HG03097 (cell line): ENCODE results near the gene PTPRG.

Experiments used
- ATAC-seq: cut with Tn5 transposase; IDR thresholded peaks from one replicate; pipeline ENCODE4 v1.9.1; 2021; ENCODE audit not compliant: unreplicated experiment, low FRiP score

Gene PTPRG

DNA sequence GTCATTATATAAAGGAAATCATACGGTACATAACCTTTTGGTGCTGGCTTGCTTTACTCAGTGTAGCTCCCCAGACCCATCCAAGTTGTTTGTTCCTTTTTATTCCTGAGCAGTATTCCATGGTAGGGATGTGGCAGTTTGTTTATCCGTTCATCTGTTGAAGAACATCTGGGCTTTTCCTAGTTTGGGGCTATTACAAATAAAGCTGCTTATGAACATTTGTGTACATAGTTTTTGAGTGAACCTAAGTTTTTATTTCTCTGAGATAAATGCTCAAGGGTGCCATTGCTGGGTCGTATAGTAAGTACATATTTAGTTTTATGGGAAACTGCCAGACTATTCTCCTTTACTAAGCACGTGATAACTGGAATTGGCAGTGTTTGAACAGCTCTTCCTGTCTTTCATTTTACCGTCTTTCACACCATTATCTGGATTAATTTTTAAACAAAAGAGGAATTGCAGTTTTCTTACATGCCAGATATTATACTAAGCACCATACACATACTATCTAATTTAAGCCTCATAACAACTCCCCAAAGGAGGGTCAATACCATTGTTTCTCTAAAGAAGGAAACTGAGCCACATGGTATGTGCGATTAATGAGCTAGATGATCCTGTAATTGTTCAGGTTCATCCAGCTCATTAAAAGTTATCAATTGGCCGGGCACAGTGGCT, 85.6 kb downstream of the PTPRG start:
- ATAC-seq: no peak

DNA sequence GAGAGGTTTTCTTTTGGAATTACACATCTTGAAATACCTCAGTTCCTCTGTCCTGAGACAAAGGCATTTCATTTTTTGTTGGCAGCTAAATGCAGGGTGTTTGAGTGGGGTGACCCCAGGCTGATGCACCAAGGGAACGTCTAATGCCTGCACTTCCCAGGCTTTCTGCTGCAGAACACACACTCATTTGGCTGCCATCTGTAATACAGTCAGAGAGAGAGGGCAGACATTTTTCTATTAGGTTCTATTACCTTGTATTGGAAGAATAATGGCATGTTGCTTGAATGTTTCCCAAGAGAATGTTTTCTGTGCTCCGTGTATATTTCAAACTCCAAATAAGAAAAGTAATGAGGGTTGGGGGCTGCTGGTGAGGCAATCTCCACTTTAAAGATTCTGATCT, 87.1 kb downstream of the PTPRG start:
- no peak for ATAC-seq

DNA sequence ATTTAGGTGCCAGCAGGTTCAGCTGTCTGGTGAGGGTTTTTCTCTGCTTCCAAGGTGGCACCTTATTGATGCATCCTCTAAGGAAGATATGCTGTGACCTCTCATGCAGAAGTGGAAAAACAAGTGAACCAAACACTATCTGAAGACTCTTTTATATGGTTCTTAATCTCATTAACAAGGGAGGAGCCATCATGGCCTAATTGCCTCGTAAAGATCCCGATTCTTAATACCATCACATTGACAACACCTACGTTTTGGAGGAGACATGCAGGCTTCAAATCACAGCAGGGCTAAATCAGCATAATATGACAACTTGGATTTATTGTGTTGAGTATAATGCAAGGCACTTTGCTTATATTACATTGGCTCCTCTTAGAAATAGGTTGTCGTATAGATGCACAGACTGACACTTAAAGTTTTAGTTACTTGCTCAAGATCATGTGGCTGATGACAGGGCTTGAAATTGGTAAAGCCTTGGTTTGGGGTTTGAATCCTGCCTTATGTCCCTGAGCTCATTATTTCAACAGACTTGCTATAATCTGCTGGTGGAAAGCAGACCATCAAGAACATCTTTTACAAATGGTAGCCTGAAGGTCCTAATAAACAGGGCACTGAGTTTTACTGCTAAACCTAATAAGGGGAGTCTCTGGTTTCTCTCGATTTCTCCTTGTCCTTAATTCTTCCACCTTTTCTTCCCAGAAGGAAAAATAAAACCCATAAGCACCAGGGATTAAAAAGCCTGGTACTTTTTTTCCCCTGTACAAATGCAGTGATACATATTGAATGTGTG, 88.2 kb downstream of the PTPRG start:
- ATAC-seq: no peak

DNA sequence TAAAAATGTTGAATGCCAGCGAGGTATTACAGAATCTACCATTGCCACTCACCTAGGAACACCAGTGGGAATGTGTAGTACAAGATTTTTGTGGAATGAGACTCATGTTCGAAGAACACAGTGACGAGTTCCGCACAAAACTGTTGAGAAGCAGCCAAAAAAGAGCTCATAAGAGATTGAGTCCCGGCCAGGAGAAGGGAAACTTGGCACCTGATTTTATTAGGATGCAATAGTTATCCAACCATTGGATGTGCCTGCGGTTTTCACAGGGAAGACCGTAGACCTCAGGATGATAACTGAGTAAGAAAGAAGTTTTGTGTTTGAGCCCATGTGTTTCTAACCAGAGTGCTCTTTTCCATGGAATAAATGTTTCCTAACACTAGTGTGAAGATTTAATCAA, 88.9 kb downstream of the PTPRG start:
- no peak for ATAC-seq

DNA sequence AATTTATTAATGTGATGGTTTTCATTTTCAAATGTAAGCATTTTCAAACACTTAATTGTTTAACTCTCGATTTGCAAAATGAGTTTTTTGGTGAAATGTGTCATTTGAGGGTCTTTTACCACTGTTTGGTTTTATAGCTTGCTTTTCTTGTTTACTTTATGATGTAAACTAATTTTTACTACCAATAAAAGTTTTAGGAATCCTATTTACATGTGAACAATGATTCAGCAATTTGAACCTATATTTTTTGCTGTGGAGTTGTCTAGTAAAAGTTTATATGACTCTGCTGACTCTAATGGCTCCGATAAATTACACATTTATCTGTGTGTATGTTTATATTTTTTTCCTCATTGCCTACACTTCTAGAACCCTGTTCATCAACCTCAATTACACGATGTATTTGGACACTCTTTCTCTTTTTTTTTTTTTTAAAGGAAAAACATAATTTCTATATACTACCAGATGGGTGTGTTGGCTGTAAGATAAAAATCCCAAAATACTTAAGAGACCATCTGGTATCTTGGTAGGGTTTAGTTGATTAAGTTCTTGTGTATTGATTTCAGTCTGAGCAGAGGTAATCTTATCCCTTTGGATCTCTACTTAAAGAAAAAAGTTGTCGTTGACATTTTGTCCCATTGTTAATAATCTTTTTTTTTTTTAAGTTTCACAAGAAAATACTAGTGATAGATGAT, 89.5 kb downstream of the PTPRG start:
- no peak for ATAC-seq

DNA sequence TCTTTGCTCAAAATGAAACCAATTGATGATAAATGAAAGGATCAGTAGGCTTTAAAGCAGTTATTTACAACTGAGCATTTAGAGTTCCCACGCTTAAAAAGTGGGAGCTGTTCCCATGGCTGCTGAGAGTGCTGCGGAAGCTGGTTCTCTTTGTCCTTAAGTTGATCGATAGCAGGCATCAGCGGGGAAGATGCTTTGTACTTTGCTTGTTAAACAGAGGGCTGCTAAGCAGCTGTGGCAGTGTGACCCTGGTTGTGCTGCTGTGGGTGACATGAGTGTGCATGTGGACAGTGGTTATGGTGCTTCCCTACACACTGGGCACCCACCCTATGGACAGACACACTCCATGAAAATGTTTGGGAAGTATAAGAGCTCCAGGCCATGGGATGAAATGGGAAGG, 96.3 kb downstream of the PTPRG start:
- no peak for ATAC-seq

DNA sequence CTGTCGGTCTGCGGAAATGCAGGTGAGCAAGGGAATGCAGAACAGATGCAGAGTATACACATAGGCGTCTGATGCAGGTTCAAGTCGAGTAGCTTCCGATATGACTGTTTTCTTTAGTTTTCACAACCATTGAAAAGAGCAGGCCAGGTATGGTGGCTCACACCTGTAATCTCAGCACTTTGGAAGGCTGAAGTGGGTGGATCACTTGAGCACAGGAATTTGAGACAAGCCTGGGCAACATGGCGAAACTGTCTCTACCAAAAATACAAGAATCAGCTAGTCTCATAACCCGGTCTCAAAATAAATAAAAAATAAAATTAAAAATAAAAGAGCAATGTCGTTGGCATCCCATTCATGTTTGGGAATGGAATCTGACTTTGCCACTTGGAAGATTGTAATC, 101.5 kb downstream of the PTPRG start:
- ATAC-seq: no peak

DNA sequence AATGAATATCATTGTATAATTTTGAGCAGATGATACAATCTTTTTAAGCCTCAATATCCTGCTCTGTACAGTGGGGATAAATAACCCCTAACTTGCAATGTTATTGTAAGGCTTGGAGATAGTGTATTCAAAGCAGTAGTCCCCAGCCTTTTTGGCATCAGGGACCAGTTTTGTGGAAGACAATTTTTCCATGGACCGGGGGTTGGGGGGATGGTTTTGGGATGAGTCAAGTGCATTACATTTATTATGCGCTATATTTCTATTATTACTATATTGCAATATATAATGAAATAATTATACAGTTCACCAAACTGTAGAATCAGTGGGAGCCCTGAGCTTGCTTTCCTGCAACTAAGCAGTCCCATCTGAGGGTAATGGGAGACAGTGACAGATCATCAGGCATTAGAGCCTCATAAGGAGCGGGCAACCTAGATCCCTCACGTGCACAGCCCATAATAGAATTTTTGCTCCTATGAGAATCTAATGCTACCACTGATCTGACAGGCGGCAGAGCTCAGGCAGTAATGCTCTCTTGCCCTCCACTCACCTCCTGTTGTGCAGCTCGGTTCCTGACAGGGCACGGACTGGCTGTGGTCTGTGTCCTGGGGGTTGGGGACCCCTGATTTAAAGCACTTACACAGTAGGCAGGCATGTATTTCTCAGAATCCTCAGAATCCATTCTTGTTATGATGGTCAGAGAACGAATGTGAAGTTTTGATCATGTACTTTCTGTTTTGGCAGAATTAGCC, 102.2 kb downstream of the PTPRG start:
- ATAC-seq: no peak

DNA sequence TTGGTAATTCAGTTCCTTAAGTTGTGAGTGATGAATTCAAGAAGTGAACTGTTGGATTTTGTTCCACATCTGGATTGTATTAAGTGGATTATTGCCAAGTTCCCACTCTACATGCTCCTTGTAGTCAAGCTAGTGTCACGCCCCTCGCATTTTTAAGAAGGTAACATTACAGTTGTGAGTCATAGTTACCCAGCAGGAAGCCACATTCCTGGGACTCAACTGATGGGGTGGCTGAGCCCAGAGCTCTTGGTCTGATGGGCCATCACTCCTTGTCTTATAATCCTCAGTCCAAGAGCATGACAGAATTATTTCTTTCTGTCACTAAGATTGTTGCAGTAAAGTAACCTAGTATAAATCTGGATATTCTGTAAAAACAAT, 102.7 kb downstream of the PTPRG start:
- no peak for ATAC-seq

DNA sequence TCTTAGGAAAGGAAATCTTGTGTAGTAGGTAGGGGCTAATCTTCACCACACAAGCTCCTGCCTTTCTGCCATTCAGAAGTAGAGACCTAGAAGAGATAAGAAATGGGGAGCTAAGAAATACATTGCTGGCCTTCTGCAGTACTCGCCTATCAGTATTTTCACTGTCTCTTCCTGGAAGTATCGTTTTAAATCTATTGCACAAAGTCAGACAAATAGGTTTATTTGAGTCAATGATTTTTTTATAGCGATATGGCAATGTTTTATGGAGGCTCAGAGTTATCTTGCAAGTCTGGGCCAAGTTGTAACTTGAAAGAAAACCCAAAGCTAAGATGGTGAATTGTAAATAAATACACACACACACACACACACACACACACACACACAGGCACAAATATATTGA, 103.8 kb downstream of the PTPRG start:
- ATAC-seq: no peak

DNA sequence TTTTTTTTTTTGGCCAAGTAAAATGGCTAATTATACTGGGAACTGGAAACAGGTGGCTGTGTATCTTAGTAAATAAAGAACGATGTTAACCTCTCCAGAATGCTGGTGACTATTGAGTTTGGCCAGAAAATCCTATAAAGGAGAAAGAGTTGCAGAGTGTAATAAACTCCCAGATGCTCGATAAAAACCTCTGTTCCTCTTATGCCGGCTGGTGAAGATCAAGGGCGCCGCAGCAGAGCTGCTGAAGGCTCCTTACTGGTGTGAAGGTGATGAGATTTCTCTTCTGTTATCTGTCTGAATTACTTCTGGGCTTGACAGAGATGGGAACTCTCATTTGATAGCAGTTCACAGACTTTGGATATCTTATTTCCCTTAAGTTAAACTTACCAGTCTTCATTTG, 104.6 kb downstream of the PTPRG start:
- ATAC-seq: no peak

DNA sequence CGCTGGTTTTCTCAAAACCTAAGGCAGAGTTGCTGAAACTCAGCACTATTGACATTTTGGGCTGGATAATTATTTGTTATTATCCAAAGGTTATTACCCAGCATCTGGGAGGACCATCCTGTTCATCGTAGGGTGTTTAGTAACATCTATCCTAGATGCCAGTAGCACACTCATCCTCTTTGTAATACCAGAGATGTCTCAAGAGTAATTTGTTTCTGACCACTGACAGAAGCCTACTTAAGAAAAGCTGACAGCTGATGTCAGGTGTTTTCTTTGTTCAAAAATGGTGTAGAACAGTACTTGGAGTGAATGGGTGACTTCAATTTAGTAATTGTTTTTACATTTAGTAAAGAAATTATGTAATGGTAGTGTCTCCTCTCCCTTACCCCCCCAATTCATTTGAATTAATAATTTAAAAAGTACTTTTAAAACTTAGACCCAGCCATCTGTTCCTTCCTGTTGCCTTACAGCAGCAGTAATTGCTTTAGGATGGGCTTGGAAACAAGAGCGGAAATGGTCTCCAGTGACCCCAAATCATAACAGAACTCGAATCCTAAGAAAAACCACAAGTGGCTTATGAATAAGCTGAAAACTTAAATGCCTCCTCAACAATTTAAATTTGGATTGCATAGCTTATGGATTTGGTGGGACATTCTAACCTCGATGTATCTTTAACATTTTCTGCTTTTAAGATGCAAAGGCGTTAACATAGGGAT, 105.4 kb downstream of the PTPRG start:
- ATAC-seq: no peak

DNA sequence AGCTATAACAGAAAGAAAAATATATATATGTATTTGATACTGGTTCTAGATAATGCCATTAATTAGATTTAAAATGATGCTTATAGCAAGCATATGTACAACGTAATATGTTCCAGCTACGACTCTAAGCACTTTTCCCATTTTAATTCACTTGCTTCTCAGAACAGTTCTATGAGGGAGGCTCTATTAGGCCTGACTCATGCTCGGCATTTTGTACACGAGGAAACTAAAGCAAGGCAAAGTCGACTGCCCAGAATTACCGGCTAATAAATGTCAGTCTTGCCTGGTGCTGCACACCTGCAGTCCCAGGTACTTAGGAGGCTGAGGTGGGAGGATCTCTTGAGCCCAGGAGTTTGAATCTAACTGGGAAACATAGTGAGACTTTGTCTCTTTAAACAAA, 106.0 kb downstream of the PTPRG start:
- no peak for ATAC-seq

DNA sequence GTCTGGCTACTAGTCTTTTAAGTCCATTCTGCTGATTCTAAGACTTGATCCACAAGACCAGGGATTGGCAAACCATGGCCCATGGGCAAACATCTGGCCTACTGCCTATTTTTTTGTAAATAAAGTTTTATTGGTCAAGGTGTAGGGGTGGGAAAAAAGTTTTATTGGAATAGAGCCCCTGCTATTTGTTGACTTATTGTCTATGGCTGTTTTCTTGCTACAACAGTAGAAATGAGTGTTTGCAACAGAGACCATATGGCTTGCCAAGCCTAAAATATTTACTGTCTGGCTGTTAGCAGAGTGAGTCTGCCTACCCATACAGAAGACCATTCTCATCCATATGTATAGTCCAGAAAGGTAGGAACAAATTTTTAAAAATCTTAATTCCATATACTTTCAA, 106.4 kb downstream of the PTPRG start:
- no peak for ATAC-seq

DNA sequence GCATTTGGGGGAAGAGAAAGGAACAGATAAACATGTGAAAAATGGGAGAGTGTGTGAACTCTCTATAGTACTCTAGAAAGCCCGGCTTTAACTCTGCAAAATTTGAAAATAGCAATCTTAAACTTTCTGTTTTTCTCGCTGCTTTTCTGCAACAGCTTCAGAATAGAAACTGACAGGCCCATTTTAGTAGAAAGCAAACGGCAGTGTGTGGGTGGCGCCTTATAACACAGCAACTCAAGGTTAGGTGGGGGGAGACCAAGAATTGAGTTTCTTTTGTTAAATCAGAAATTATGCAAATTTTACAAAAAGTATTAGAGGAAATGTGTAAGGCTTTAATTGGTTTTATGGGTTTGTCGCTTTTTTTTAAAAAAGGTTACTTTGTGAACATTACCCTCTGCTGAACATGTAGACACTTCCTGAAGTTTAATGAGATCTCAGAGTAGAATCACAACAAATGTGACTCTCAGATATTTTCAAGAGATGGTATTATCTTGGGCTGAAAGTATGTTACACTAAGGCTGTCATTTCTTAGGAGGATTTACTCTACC, 107.0 kb downstream of the PTPRG start:
- ATAC-seq: no peak

DNA sequence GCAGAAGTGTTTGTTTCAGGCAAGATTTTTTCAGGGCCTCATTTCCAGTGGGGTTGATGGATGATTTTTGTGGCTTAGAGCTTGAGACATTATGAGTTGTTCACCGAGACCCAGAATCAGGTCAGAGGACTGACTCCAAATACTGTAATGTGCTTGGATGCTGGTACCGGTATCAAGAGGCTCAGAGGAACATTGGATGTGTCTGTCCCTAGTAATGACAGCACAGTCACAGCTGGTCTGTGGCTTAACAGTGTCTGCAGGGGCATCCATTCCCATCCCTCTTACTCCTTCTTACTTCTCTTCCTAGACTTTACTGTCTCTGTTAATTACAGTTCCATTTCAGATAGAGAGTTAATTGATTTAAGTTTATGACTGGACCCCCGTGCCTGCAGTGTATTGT, 107.8 kb downstream of the PTPRG start:
- no peak for ATAC-seq

DNA sequence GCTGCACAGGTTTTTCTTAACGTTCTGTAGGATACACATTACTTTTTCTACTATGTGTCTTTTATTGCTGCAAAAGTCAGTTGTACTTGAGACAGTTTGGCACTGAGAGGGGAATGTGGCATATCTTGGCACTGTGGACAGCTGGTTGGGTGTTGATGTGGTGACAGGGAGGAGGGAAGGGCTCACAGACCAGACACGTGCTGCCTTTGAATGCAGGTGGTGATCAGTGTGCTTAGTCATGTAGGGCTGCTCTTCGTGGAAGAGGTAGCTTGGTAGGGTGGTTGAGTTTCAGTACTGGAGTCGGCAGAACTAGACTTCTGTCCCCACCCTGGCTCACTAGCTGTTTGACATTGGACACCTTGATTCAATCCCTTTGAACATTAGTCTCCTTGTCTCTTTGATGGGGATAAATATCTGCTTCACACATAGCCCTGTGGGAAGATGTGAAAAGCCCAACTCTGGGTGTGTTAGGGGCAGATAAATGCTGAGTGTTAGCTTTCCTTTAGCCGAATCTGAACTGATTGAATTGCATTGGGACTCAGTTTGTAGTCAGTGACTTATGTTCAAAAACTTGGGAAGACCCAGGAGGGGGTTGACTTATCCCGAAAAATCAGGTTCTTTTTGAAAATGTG, 108.4 kb downstream of the PTPRG start:
- no peak for ATAC-seq

DNA sequence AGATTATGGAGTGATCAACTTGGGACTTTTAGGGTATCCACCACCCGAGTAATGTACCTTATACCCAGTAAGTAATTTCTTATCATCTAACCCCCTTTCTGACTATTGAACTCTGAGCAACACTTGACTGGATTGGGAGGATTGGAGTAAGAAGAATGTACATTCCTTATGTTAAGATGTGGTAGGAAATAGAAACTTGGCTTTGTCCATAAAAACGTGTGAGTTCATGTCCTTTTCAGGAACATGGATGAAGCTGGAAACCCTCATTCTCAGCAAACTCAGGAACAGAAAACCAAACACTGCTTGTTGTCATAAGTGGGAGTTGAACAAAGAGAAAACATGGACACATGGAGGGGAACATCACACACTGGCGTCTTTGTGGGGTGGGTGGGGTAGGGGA, 112.3 kb downstream of the PTPRG start:
- ATAC-seq: no peak

DNA sequence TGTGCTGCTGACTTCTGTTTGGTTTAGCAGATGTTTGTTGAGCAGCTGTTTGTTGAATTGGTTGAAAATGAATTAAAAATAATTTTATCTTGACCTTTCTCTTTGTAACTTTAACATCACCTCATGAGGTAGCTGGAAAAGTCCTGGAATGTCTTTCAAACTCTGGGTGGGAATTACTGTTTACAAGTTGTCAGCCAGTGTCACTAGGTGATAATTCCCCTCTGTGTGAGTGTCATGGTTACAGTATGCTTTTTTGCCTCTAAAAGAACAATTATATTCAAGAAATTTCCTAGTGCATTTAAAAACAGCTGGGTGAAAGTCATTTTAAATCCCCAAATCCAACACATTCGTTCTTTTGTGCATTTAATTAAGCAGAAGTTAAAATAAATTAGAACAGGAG, 113.2 kb downstream of the PTPRG start:
- ATAC-seq: no peak

DNA sequence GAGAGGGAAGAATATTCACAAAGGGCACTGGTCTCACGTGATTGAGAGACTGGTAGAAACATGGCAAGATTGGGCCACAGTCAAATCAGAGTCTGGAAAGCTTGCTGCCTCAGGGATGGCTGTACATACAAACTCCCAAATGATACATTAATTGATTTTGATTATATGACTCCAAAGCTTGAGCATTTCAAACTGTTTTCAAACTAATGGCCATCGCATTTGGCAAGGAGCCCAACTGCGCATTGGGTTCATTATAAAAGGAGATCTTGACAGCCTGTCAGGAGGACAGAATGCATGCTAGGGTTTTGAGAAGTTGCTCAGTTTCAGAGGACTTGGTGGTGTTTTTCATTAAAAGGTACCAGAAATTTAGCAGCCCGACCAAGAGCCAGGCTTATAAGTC, 117.7 kb downstream of the PTPRG start:
- no peak for ATAC-seq
